Transverse colon (tissue), 4 donors: ENCODE measurements around the gene CDC5L.

Experiments used
- CTCF ChIP-seq, 5 experiments: fragments of 200-600 bp in 3 of 5; fragments of 450-650 bp in 2 of 5; sonication (generic) in 3 of 5; IDR thresholded peaks; 1 replicate in 2 of 5; 2 replicates in 3 of 5; pipeline ENCODE4 v1.5.1; 2016 to 2017; ENCODE audit warnings: antibody characterized with exemption in 5 of 5, inconsistent platforms in 3 of 5, mild to moderate bottlenecking in 2 of 5, moderate library complexity in 1 of 5
- EP300 ChIP-seq: sonication (generic); formaldehyde crosslinking; IDR thresholded peaks from one replicate; pipeline ENCODE4 v1.6.1; 2017; ENCODE audit warnings: antibody characterized with exemption, low read depth
- POLR2A ChIP-seq: fragments of 450-650 bp; IDR thresholded peaks from one replicate; pipeline ENCODE4 v1.6.1; 2016; ENCODE audit warnings: antibody characterized with exemption, mild to moderate bottlenecking, moderate library complexity
- POLR2AphosphoS5 ChIP-seq, 3 donors: sonication (generic); formaldehyde crosslinking; IDR thresholded peaks; one replicate each; pipeline ENCODE4 v1.6.1; 2016; ENCODE audit warnings: antibody characterized with exemption in 3 of 3

DNA sequence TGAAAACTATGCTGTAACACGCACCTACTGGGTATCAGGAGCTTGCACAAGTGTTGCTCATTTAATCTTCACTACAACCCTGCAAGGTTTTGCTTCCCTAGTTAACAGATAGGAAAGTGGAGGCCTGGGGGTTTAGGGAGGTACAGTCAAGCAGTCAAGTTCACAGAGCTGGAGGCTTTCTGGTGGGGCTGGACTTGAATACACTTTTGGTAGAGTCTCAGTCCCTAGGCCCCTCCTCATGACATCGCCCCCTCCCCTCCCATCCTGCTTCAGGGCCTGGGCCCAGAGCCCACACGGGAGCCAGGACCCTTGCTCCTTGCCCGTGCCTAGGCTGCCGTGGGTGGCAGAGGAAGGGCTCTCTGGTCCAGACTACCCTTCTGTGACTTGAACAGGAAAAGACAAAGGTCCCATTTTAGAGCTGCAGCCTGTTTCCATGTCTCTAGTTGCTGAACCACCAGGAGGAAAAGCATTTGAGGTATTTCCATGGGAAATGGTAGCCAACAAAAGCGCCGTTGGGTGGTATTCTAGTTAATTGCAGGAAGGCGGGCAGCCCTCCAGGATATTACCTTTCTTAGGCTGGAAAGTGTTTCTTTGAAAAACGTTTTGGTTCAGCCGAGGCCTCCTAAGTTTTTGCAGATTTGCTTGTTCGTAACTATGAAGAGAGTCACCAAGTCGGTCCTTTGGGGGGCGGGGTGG is 84.9 kb downstream of the CDC5L start:
- TF ChIP-seq POLR2A (no peak), CTCF (IDR thresholded peaks at IDR 0.05) (no peak), POLR2AphosphoS5 (IDR thresholded peaks at IDR 0.05) (no peak), EP300 (no peak)
